COR-L47 (cell line): ENCODE measurements around the gene USH1G.

Source experiments
- DNase-seq: peaks from one replicate; lab custom pipeline; 2025; lab: John Stamatoyannopoulos, UW

USH1G gene

GRCh38 chr17:74903034-74903433, 20.0 kb downstream of the USH1G start:
- DNase-seq, result no peak

- no peak for DNase-seq
Measured at GRCh38 chr17:74901353-74902135, 21.5 kb downstream of the USH1G start.

GRCh38 chr17:74900208-74900607, 22.8 kb downstream of the USH1G start:
- no peak for DNase-seq

- DNase-seq, result no peak
Measured at GRCh38 chr17:74898376-74898946, 24.6 kb downstream of the USH1G start.

GRCh38 chr17:74893936-74894671, 29.0 kb downstream of the USH1G start:
- no peak for DNase-seq

- DNase-seq, result no peak
Measured at GRCh38 chr17:74892974-74893911, 29.8 kb downstream of the USH1G start, which contains the start of gene FADS6. FADS6 (minus strand) TSS chr17:74893633; CDS start chr17:74893595, 38 bp downstream.

- DNase-seq, result no peak
Measured at GRCh38 chr17:74892013-74892841, 30.8 kb downstream of the USH1G start.

GRCh38 chr17:74890554-74890953, 32.5 kb downstream of the USH1G start:
- no peak for DNase-seq

- no peak for DNase-seq
Measured at GRCh38 chr17:74888469-74888868, 34.6 kb downstream of the USH1G start.

GRCh38 chr17:74883241-74883745, 39.8 kb downstream of the USH1G start:
- DNase-seq, result no peak

GRCh38 chr17:74882517-74883240, 40.4 kb downstream of the USH1G start:
- no peak for DNase-seq

- no peak for DNase-seq
Measured at GRCh38 chr17:74881073-74881472, 42.0 kb downstream of the USH1G start.

- DNase-seq, result no peak
Measured at GRCh38 chr17:74879308-74879707, 43.7 kb downstream of the USH1G start.

- no peak for DNase-seq
Measured at GRCh38 chr17:74878658-74879057, 44.4 kb downstream of the USH1G start.

- DNase-seq, result peak; percentile 26
Measured at GRCh38 chr17:74877592-74878548, 45.2 kb downstream of the USH1G start.

- DNase-seq, result no peak
Measured at GRCh38 chr17:74875977-74876593, 47.0 kb downstream of the USH1G start.

- no peak for DNase-seq
Measured at GRCh38 chr17:74875155-74875976, 47.7 kb downstream of the USH1G start.
